SH-SY5Y (cell line): ENCODE results near the gene RIMS1.

Experiments
- GATA2 ChIP-seq: IDR thresholded peaks from 2 replicates; pipeline ENCODE4 v1.6.1; 2011; ENCODE audit warnings: mild to moderate bottlenecking, low read depth, low read length
- GATA3 ChIP-seq: IDR thresholded peaks from 2 replicates; pipeline ENCODE4 v1.6.1; 2011; ENCODE audit warnings: low read depth, mild to moderate bottlenecking, low read length, moderate library complexity

- TF ChIP-seq GATA3 = no peak
- TF ChIP-seq GATA2 = no peak
These were observed 527.5 kb downstream of the RIMS1 start for GRCh38 chr6:72413884-72414283.
